Stimulated activated effector memory CD8-positive, alpha-beta T cell treated with anti-CD3 and anti-CD28 coated beads, Interleukin-12 subunit alpha, Interleukin-12 subunit beta, amount 100 ng/mL, for 72 hours (primary cell): Measurements from ENCODE around the gene PRADC1.
"Not testable (repeated sequence)": the region's sequence is repeated elsewhere in the genome, so short reads cannot be mapped to it uniquely, and the experiment has no call there.

Source experiments
- ATAC-seq: fragments of 150-1000 bp; cut with Tn5 transposase; 2 replicates; pipeline ENCODE4 v1.10.0; 2021
- DNase-seq, 2 donors: peaks; one replicate each; pipeline ENCODE4 v3.0.0; 2021 to 2022; ENCODE audit warnings: low spot score in 2 of 2
- H3K27ac Mint-ChIP-seq: one replicate; pipeline ENCODE4 v1.8.0; 2022; ENCODE audit warnings: mild to moderate bottlenecking, mixed read lengths
- H3K36me3 Mint-ChIP-seq: one replicate; pipeline ENCODE4 v1.8.0; 2022; ENCODE audit warnings: mild to moderate bottlenecking, mixed read lengths
- H3K4me1 Mint-ChIP-seq: one replicate; pipeline ENCODE4 v1.8.0; 2022; ENCODE audit warnings: mixed read lengths
- H3K4me3 Mint-ChIP-seq: one replicate; pipeline ENCODE4 v1.8.0; 2022; ENCODE audit warnings: mild to moderate bottlenecking, mixed read lengths
- H3K9me3 Mint-ChIP-seq: one replicate; pipeline ENCODE4 v1.8.0; 2022; ENCODE audit warnings: mixed read lengths

The PRADC1 gene

DNA sequence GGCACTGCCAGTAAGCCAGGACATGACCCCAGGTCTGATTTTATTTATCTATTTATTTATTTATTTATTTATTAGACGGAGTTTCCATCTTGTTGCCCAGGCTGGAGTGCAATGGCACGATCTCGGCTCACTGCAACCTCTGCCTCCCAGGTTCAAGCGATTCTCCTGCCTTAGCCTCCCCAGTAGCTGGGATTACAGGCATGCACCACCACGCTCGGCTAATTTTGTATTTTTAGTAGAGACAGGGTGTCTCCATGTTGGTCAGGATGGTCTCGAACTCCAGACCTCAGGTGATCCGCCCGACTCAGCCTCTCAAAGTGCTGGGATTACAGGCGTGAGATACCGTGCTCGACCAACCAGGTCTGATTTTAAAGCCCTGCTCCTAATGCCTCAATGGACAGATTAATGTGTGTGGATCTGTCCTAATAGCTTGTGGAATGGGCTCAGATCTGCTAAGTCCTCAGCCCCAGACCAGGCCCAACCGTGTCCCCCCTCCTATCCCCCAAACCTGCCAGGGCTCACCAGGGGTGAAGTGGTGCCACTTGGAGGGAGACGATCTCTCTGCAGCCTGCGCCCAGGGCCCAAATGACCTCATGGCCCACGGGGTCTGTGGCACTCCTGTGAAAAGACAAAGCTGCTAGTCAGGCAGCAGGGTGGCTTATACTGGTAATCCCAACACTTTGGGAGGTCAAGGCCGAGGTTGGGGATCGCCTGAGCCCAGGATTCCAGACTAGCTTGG is 29.8 kb upstream of the PRADC1 start:
- H3K4me3 Mint-ChIP-seq: not testable (repeated sequence)

DNA sequence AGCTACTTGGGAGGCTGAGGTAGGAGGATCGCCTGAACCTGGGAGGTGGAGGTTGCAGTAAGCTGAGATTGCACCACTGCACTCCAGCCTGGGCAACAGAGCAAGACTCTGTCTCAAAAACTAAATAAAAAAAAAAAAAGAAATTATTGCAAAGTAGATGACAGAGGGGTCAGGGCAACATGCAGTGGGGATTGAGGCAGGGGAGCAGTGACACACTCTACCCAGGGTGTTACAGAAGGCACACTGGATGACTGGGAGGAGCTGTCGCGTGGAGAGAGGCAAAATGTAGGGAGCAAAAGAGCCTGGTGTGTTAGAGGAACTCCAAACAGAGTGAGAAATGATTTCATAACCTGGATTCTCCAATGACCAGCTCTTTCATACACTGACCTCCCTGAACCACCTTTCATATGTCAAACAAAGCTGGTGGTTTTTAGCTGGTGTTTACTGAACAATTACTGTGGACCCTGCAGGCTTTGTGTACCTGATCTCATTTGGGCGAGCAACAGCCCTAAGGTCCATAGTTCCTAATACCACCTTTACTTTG is 29.1 kb upstream of the PRADC1 start:
- no peak overlapping the region for H3K4me3 Mint-ChIP-seq
- H3K27ac Mint-ChIP-seq: peak overlapping the region; percentile 3
- DNase-seq (no peak), ATAC-seq (no peak)
- peaks cover 12% of the 10 kb centered on the region for H3K4me1 Mint-ChIP-seq
- H3K9me3 Mint-ChIP-seq: no peaks in the 10 kb centered on the region
- H3K36me3 Mint-ChIP-seq: peaks cover 37% of the 10 kb centered on the region

More for the DNA sequence above, 29.8 kb upstream of the PRADC1 start:
- Mint-ChIP-seq H3K27ac (peak overlapping the region; percentile 54), H3K36me3 (peaks cover 37% of the 10 kb centered on the region), H3K4me1 (peaks cover 13% of the 10 kb centered on the region)
- DNase-seq, ATAC-seq, H3K9me3 Mint-ChIP-seq: not testable (repeated sequence)

GRCh38 chr2:73260338-73260984 is 27.4 kb upstream of the PRADC1 start:
- H3K27ac Mint-ChIP-seq: peak overlapping the region; percentile 63
- no peak overlapping the region for H3K4me3 Mint-ChIP-seq
- DNase-seq: no peak
- no peaks in the 10 kb centered on the region for H3K9me3 Mint-ChIP-seq
- H3K36me3 Mint-ChIP-seq: peaks cover 39% of the 10 kb centered on the region
- no peak for ATAC-seq
- peaks cover 18% of the 10 kb centered on the region for H3K4me1 Mint-ChIP-seq

GRCh38 chr2:73259704-73260337 is 26.8 kb upstream of the PRADC1 start:
- Mint-ChIP-seq H3K9me3 (no peaks in the 10 kb centered on the region), H3K4me3 (no peak overlapping the region), H3K4me1 (peaks cover 18% of the 10 kb centered on the region), H3K27ac (peak overlapping the region; percentile 63), H3K36me3 (peaks cover 46% of the 10 kb centered on the region)
- DNase-seq: no peak
- ATAC-seq: no peak

GRCh38 chr2:73259276-73259675 is 26.2 kb upstream of the PRADC1 start:
- no peak for ATAC-seq
- peaks cover 18% of the 10 kb centered on the region for H3K4me1 Mint-ChIP-seq
- H3K36me3 Mint-ChIP-seq: peaks cover 48% of the 10 kb centered on the region
- DNase-seq: no peak
- H3K4me3 Mint-ChIP-seq: no peak overlapping the region
- H3K9me3 Mint-ChIP-seq: no peaks in the 10 kb centered on the region
- H3K27ac Mint-ChIP-seq: peak overlapping the region; percentile 63

- DNase-seq (no peak), ATAC-seq (no peak)
- peaks cover 18% of the 10 kb centered on the region for H3K4me1 Mint-ChIP-seq
- H3K9me3 Mint-ChIP-seq: no peaks in the 10 kb centered on the region
- H3K4me3 Mint-ChIP-seq: no peak overlapping the region
- H3K27ac Mint-ChIP-seq: peak overlapping the region; percentile 63
- peaks cover 48% of the 10 kb centered on the region for H3K36me3 Mint-ChIP-seq
Observed at GRCh38 chr2:73258913-73259215, 25.8 kb upstream of the PRADC1 start.

DNA sequence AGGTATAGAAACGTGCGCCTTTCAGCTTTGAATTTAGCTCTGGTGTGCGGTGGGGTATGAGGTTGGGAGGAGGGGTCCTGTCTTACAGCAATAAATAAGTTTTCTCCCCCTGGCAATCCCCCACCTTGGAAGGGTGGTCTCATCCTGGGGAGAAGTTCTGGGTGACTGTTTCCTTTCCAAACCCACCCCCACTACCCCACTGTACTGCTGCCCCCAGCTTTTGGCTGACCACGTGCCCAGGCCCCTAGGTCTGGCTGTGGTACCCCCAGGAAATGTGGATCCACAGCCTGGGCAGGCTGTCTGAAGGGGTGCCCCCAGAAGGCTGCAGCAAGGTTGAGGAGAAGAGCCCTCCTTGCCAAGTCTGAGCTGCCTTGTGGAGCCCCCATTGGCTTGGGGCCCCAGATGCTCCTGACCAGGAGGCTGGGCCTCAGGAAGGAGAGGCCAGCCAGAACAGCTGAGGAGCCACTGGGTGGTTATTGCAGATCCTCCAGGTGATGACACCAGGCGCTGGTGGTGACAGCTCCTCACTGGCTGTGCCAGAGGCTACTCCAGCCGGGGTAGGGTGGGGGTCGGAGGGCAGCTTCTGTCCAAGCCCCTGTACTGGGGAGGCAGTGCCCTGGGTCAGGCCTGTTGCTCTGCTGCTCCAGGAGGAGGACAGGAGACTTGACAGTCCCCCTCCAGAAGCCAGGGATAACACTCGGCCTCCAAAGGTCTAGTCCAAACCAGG is 25.3 kb upstream of the PRADC1 start:
- Mint-ChIP-seq H3K27ac (no peak overlapping the region), H3K36me3 (peaks cover 48% of the 10 kb centered on the region), H3K9me3 (no peaks in the 10 kb centered on the region), H3K4me3 (no peak overlapping the region), H3K4me1 (peaks cover 18% of the 10 kb centered on the region)
- DNase-seq (no peak), ATAC-seq (no peak)

- Mint-ChIP-seq H3K4me3 (no peak overlapping the region), H3K9me3 (no peaks in the 10 kb centered on the region), H3K27ac (peak overlapping the region; percentile 80), H3K36me3 (peaks cover 52% of the 10 kb centered on the region), H3K4me1 (peaks cover 18% of the 10 kb centered on the region)
- DNase-seq (no peak), ATAC-seq (peak; percentile 3)
Observed at GRCh38 chr2:73257425-73258125, 24.5 kb upstream of the PRADC1 start.

GRCh38 chr2:73257021-73257420 is 24.0 kb upstream of the PRADC1 start:
- H3K27ac Mint-ChIP-seq: peak overlapping the region; percentile 80
- no peak overlapping the region for H3K4me3 Mint-ChIP-seq

DNA sequence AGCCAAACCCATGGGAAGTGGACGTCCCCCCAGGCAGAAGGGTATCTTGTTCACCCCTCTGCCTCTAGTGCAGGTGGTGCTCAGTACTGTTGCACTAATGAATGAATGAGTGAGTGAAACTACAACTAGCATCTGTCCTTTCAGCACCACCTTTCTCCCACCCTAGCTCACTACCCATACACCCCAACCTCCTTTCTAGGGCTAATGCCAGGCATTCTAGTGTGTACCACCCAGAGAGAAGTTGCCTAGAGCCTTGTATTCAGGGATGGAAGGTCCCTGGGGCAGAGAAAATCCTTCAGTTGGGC is 23.5 kb upstream of the PRADC1 start:
- Mint-ChIP-seq H3K9me3 (no peaks in the 10 kb centered on the region), H3K27ac (peak overlapping the region; percentile 80), H3K4me3 (no peak overlapping the region), H3K36me3 (peaks cover 62% of the 10 kb centered on the region), H3K4me1 (peaks cover 18% of the 10 kb centered on the region)
- DNase-seq (no peak), ATAC-seq (no peak)

More at GRCh38 chr2:73257021-73257420, 24.0 kb upstream of the PRADC1 start:
- peaks cover 57% of the 10 kb centered on the region for H3K36me3 Mint-ChIP-seq
- H3K4me1 Mint-ChIP-seq: peaks cover 18% of the 10 kb centered on the region
- DNase-seq (no peak), ATAC-seq (no peak)
- H3K9me3 Mint-ChIP-seq: no peaks in the 10 kb centered on the region

DNA sequence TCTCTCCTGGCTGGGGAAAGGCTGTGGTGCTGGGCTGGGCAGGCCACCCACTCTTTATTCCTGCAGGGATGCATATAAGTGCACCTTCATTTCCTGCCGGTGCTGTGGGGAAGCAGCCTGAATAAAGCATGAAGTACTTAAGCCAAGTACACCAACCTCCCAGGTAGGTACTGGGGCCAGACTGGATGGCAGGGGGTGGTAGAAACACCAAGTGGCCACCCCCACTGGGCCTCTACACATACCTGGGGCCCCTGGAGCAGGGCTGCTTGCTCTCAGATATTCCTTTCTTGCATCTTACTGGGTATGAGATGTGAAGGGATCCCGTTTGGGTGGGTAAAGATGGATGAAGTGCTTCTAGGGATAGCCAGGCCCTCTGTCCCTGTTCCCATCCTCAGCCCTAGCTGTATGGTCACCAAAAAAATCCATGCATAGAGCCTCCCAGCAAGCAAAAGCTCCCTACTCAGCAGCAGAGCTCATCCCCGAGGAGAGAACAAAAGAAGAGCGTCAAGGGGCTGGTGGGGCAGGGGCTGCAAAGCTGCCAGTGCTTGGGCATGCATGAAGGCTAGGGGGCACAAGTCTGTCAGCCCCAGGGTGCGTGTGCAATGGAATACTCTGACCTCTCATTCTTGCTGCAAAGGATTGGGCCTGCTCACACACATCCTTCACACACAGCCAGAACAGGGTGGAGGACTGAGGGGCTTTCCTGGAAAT is 23.0 kb upstream of the PRADC1 start:
- Mint-ChIP-seq H3K9me3 (no peaks in the 10 kb centered on the region), H3K36me3 (peaks cover 67% of the 10 kb centered on the region), H3K27ac (peak overlapping the region; percentile 80), H3K4me3 (no peak overlapping the region), H3K4me1 (peaks cover 18% of the 10 kb centered on the region)
- no peak for DNase-seq
- no peak for ATAC-seq

DNA sequence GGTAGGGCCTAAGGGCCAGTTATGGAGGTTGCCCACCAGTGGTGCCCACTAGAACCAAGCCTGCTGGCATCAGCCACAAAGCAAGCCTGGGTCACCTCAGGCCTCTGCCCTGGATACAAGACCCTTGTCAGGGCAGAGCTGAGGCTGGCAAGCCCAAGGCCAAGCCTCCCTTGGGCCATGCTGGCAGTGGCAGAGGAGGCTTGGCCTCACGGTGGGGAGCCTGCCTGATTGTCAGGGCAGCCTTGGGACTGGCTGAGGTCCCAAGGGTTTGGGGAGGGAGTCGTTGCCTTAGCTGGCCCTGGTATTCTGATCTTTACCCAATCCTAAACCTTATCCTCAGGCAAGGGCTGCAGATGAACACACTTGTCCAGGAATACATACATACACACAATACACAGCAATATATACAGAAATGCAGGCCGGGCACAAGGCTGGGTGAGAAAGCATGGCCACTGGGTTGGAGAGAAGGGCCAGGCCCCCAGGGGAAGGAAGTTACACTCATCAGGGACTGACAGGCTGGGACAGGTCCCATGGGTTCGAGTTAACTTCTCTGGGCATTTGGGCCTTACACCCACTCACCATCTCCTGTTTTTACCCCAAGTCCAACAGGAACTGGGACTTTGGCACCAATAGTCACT is 22.1 kb upstream of the PRADC1 start:
- Mint-ChIP-seq H3K4me1 (peaks cover 18% of the 10 kb centered on the region), H3K9me3 (no peaks in the 10 kb centered on the region), H3K4me3 (no peak overlapping the region), H3K36me3 (peaks cover 76% of the 10 kb centered on the region), H3K27ac (peak overlapping the region; percentile 80)
- DNase-seq (no peak), ATAC-seq (peak; percentile 3)

DNA sequence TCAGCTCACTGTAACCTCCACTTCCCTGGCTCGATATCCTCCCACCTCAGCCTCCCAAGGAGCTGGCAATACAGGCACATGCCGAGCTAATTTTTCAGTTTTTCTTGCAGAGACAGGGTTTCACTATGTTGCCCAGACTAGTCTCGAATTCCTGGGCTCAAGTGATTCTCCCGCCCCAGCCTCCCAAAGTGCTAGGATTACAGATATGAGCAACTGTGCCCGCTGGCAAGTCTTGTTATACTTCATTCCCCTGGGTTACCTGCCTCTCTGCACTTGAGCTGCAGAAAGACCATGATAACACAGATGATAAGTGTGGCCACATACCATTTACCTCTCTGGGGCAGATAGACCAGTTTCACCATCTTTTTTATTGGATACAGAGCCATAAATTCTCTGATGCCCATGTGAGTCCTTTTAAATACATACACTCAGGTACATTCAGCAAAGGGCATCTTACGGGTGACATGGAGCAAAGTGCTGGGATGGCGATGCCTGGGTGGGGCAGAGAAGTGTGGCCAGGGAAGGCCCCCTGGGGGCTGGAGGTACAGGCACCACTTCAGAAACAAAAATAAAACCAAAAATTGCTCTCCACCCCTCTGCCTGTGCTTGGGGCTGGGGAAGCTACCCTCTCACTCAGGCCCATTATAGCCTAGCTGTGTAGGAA is 21.4 kb upstream of the PRADC1 start:
- H3K36me3 Mint-ChIP-seq: peaks cover 76% of the 10 kb centered on the region
- no peak for ATAC-seq
- peak overlapping the region; percentile 80 for H3K27ac Mint-ChIP-seq
- H3K4me1 Mint-ChIP-seq: peaks cover 13% of the 10 kb centered on the region
- H3K9me3 Mint-ChIP-seq: no peaks in the 10 kb centered on the region
- no peak overlapping the region for H3K4me3 Mint-ChIP-seq
- DNase-seq: no peak
